ENCODE data around the gene CLNK. TPM values are rescaled to one million over a fixed set of nuclear protein-coding genes. Genes with fewer than 3 reads are reported as not detected.

CLNK gene
- total and polyA plus RNA-seq, 2 of the 13 experiments (the other 11 are each of a cell fraction or from before 2014, with no cell fraction given): not detected

GRCh38 chr4:10656988-10657387 is 27.6 kb downstream of the CLNK start (continued):
- TF ChIP-seq, protein P1, sequence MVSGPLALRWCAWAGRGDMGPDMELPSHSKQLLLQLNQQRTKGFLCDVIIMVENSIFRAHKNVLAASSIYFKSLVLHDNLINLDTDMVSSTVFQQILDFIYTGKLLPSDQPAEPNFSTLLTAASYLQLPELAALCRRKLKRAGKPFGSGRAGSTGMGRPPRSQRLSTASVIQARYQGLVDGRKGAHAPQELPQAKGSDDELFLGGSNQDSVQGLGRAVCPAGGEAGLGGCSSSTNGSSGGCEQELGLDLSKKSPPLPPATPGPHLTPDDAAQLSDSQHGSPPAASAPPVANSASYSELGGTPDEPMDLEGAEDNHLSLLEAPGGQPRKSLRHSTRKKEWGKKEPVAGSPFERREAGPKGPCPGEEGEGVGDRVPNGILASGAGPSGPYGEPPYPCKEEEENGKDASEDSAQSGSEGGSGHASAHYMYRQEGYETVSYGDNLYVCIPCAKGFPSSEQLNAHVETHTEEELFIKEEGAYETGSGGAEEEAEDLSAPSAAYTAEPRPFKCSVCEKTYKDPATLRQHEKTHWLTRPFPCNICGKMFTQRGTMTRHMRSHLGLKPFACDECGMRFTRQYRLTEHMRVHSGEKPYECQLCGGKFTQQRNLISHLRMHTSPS (CRISPR knock-in tag; IDR thresholded peaks at IDR 0.05; ENCODE audit: low read depth): no peak
- no peak for TF ChIP-seq ZBTB7B (CRISPR knock-in tag; IDR thresholded peaks at IDR 0.05)
- no peak for TF ChIP-seq HOXA9 (CRISPR knock-in tag; IDR thresholded peaks at IDR 0.05; ENCODE audit: borderline replicate concordance)

GRCh38 chr4:10656420-10656819 is 28.1 kb downstream of the CLNK start:
- H4K20me1 ChIP-seq (ENCODE audit: insufficient read depth, low read length): no peaks in the 10 kb centered on the region
- DNase-seq (ENCODE audit: low spot score) (no peak), ATAC-seq (no peak), FAIRE-seq (no peak)
- no peak overlapping the region for H3K4me2 ChIP-seq (ENCODE audit: low read depth, low read length)
- H3K4me3 ChIP-seq (replicated peaks in 1 of 3; ENCODE audit: insufficient read depth in 1 of 3, low read depth in 2 of 3, low read length in 3 of 3): no peak overlapping the region
- no peaks in the 10 kb centered on the region for H3K4me1 ChIP-seq (ENCODE audit: insufficient read depth, low read length)
- ChIA-PET CTCF (ENCODE audit: low intra/inter-chr PET ratio, low total read pairs) (no interaction called here), POLR2A (no interaction called here)
- H3K9ac ChIP-seq (ENCODE audit: insufficient read depth, low read depth, low read length): no peak overlapping the region
- intact Hi-C loops (cut with micrococcal nuclease; ENCODE audit: unreplicated experiment): no loop called here
- no peak overlapping the region for H2AFZ ChIP-seq (ENCODE audit: low read length)
- H3K27me3 ChIP-seq (ENCODE audit: control insufficient read depth in 1 of 2, insufficient read depth in 2 of 2, low read length in 2 of 2): 0 out of 5 replicates have a peak, but pooled peaks cover 0 to 10% of the 10 kb centered on the region in 2 experiments
- 23% methylated on average over 3 of the region's 3 CpGs for WGBS (ENCODE audit: low lambda C conversion rate)
- no peaks in the 10 kb centered on the region for H3K79me2 ChIP-seq (ENCODE audit: insufficient read depth, low read length)
- no peak overlapping the region for H3K27ac ChIP-seq (ENCODE audit: extremely low read length, insufficient read depth, low read length)
- no TSS peak for BruUV-seq (replicated peaks)
- H3K36me3 ChIP-seq (replicated peaks in 1 of 2; ENCODE audit: control insufficient read depth in 1 of 2, insufficient read depth in 2 of 2, low read length in 2 of 2): no peaks in the 10 kb centered on the region
- in situ Hi-C loops (cut with HindIII; ENCODE audit: extremely low pct_ligation_motif_present, low pct_unique_long_range_greater_than_20kb): no loop called here
- no peaks in the 10 kb centered on the region for H3K9me3 ChIP-seq (ENCODE audit: low read length)
- TF ChIP-seq ZFP36 (IDR thresholded peaks at IDR 0.05; ENCODE audit: borderline replicate concordance, low read depth, low read length, partially characterized antibody): no peak
- no peak for TF ChIP-seq HNRNPL (IDR thresholded peaks at IDR 0.05; ENCODE audit: low read depth, low read length)
- TF ChIP-seq PHF8 (CRISPR knock-in tag; IDR thresholded peaks at IDR 0.05): no peak
- TF ChIP-seq BCL3 (CRISPR knock-in tag; IDR thresholded peaks at IDR 0.05): no peak
- TF ChIP-seq HMG20A (CRISPR knock-in tag; IDR thresholded peaks at IDR 0.05; ENCODE audit: borderline replicate concordance): no peak
- no peak for TF ChIP-seq ZBTB38 (CRISPR knock-in tag; IDR thresholded peaks at IDR 0.05)
- no peak for TF ChIP-seq TCF12 (IDR thresholded peaks at IDR 0.05)
- TF ChIP-seq TCF12 (CRISPR knock-in tag; IDR thresholded peaks at IDR 0.05): no peak
- TF ChIP-seq NR2F6 (IDR thresholded peaks at IDR 0.05): no peak
- no peak for TF ChIP-seq NR2F6 (CRISPR knock-in tag; IDR thresholded peaks at IDR 0.05)
- TF ChIP-seq ATF7 (IDR thresholded peaks at IDR 0.05): no peak
- TF ChIP-seq ATF7 (CRISPR knock-in tag; IDR thresholded peaks at IDR 0.05): no peak
- TF ChIP-seq, protein P2, sequence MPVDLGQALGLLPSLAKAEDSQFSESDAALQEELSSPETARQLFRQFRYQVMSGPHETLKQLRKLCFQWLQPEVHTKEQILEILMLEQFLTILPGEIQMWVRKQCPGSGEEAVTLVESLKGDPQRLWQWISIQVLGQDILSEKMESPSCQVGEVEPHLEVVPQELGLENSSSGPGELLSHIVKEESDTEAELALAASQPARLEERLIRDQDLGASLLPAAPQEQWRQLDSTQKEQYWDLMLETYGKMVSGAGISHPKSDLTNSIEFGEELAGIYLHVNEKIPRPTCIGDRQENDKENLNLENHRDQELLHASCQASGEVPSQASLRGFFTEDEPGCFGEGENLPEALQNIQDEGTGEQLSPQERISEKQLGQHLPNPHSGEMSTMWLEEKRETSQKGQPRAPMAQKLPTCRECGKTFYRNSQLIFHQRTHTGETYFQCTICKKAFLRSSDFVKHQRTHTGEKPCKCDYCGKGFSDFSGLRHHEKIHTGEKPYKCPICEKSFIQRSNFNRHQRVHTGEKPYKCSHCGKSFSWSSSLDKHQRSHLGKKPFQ (CRISPR knock-in tag; IDR thresholded peaks at IDR 0.05; ENCODE audit: insufficient replicate concordance): no peak
- no peak for TF ChIP-seq SSRP1 (CRISPR knock-in tag; IDR thresholded peaks at IDR 0.05)
- TF ChIP-seq, protein P3, sequence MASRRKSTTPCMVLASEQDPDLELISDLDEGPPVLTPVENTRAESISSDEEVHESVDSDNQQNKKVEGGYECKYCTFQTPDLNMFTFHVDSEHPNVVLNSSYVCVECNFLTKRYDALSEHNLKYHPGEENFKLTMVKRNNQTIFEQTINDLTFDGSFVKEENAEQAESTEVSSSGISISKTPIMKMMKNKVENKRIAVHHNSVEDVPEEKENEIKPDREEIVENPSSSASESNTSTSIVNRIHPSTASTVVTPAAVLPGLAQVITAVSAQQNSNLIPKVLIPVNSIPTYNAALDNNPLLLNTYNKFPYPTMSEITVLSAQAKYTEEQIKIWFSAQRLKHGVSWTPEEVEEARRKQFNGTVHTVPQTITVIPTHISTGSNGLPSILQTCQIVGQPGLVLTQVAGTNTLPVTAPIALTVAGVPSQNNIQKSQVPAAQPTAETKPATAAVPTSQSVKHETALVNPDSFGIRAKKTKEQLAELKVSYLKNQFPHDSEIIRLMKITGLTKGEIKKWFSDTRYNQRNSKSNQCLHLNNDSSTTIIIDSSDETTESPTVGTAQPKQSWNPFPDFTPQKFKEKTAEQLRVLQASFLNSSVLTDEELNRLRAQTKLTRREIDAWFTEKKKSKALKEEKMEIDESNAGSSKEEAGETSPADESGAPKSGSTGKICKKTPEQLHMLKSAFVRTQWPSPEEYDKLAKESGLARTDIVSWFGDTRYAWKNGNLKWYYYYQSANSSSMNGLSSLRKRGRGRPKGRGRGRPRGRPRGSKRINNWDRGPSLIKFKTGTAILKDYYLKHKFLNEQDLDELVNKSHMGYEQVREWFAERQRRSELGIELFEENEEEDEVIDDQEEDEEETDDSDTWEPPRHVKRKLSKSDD (CRISPR knock-in tag; IDR thresholded peaks at IDR 0.05; ENCODE audit: low read depth): no peak
